HG03442 (cell line): Measurements from ENCODE around the gene SLC2A1.
A peak's percentile ranks its signal among the peaks of the same experiment; 100 is the strongest.

Experiments used
- ATAC-seq: cut with Tn5 transposase; IDR thresholded peaks from one replicate; pipeline ENCODE4 v1.9.1; 2021; ENCODE audit warnings: mild to moderate bottlenecking, moderate library complexity; ENCODE audit not compliant: unreplicated experiment

Gene SLC2A1

DNA sequence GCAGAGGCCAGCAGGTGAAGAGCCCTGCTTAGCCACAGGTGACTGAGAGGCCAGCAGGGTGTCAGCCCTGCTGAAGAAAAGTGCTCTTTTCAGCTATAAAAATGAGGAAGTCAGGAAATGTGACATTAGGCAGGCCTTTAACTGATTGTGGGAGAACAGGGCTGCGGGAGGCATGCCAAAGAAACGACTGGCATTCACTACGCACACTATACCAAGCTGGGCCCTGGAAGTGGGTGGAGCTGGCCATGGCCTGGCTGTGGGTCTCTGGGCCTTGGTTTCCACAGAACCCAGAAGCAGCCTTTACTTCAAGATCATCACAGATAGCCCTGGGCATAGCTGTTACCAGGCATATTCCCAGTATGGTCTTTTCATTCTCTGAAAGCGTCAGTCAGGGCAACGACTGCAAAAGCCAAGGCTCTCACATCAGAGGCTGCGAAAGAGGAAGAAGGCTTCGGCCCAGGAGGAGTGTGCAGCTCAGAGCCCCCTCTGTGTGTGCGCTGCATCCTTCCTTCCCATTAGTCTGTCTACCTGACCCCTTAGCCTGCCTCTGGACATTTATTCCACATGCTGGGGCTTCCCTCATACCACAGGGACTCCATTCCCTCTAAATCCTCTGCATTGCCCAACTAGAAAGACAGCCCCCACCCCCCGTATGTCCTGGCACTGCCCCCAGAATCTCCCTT is 14.3 kb downstream of the SLC2A1 start:
- no peak for ATAC-seq

GRCh38 chr1:42943728-42944127 is 14.9 kb downstream of the SLC2A1 start:
- ATAC-seq, result no peak

- ATAC-seq, result no peak
Observed at GRCh38 chr1:42943166-42943565, 15.5 kb downstream of the SLC2A1 start.

DNA sequence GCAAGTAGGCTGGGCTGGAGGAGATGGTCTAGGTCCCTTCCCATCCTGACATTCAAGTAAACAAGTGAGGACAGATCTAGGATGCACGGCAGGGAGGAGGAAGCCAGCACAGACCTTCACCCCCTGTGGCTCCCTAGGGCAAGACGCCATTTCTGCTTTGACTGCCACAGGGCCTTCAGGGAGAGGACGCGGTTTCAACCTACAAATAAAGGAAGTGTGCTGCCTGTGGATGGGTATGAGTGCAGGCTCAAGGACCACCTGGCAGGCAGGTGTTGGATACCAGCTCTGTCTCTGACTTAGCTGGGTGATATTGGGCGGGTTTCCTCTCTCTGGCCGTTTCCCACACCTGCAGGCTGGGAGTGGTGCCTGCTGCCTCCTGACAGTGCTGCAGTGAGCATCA is 16.2 kb downstream of the SLC2A1 start:
- no peak for ATAC-seq

- ATAC-seq, result no peak
Observed at GRCh38 chr1:42941640-42942330, 16.9 kb downstream of the SLC2A1 start.

- ATAC-seq, result peak; percentile 32
Observed at GRCh38 chr1:42940851-42941639, 17.6 kb downstream of the SLC2A1 start.

GRCh38 chr1:42938645-42939615 is 19.7 kb downstream of the SLC2A1 start:
- ATAC-seq, result no peak

DNA sequence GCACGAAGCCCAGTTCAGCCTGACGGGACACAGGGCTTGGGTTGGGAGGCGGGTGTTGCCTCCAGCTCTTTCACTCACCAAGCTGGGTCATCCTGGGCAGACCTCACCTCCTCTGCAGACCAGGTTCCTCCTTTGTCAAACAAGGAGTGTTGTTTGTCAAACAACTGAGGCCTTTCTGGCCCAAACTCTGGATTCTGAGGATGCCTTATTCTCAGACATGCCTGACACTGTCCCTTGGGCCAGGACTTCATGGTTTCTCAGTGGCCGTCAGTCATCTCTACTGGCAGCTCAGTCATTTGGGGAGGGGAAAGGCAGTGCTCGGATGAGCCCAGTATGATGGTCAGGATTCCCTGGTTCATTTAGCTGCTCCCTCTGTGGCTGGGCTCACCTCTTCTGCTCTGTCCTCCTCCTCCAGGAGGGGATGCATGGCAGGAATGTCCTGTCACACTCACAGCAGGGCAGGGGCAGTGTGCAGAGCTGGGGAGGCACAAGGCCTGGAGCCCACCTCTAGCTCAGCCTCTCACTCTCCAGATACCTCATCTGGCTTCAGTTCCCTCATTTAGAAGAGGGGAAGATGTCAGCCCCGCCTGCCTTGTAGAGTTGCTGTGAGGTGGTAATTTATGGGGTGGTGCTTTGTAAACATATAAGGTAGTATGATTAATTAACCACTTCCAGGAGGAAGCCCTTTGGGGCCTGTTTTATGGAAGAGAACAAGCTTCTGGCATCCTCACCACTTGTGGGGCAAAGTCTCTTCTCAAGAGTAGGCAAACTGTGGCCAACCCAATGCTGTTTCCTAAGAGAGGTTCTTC is 20.6 kb downstream of the SLC2A1 start:
- no peak for ATAC-seq

DNA sequence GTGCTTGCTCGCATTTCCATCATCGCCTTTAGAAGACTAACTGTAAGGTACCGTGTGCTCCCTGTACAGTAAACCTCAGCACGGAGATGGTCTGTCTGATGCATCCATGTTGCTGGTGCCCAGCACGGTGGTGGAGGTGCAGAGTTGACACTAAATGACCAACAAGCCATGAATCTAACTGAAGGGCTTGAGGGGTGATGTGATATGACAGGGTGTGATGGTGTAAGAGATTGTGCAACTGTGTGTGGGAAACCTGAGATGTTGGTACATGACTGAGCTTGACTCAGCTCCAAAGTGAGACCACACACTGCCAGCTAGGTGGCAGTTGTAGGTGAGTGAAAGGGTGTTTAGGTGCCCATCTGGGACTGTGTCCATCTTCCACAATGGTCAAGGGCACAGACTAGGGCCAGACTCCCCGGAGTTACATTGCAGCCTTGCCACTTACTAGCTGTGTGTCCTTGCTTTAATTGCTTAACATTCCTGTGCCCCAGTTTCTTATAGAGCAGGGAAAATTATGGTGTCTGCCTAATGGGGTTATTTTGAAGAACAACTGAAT is 21.4 kb downstream of the SLC2A1 start:
- ATAC-seq, result no peak

- no peak for ATAC-seq
Observed at GRCh38 chr1:42936309-42937078, 22.2 kb downstream of the SLC2A1 start.

DNA sequence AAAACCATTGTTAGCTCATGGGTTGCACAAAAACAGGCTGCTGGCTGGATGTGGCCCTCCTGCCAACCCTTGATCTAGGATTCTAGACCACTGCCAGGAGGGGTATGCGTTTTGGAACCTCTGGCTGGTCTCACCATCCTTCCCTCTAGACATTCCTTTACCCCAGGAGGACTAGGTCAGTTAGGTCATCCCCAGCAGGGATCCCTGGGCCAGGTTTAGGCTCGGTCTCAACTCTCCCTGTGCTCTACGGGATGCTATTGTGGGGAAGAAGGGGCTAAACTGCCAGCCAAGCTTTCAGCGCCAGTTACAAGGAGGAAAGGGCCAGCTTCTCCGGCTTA is 22.7 kb downstream of the SLC2A1 start:
- ATAC-seq, result no peak

GRCh38 chr1:42935313-42935895 is 23.3 kb downstream of the SLC2A1 start:
- no peak for ATAC-seq

GRCh38 chr1:42934541-42935312 is 23.9 kb downstream of the SLC2A1 start:
- ATAC-seq, result no peak

- no peak for ATAC-seq
Observed at GRCh38 chr1:42933610-42934491, 24.8 kb downstream of the SLC2A1 start.

DNA sequence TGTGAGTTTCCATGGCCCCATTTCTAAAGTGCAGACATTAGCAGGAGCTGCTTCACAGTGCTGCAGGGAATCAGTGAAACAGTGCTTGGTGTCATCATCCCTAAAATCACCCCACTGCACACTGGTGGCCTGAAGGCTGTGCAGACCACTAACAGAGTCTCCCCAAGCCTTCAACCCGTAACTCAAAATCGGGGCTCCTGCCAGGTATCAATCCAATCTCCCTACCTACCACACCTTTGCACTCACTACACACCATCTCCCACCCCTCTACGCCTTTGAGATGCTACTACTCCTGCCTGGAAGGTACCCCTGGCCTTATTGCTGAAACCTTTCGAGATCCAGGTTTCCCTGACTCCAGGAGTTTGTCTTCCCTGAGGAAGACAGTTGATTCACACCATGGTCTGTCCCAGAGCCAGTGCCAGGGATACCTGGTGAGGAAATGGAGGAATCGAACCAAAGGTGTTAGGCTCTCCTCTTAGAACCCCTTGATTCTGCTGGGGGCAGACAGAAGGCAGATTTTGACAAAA is 25.5 kb downstream of the SLC2A1 start:
- ATAC-seq, result no peak

GRCh38 chr1:42932442-42932941 is 26.2 kb downstream of the SLC2A1 start:
- no peak for ATAC-seq
